ENCODE results near the gene UBE2Q1.

- no peak for TF ChIP-seq CTCF (IDR thresholded peaks at IDR 0.05; ENCODE audit: insufficient read depth, low read length)
- TF ChIP-seq SPI1 (IDR thresholded peaks at IDR 0.05; ENCODE audit: borderline replicate concordance, low read depth), result no peak
- TF ChIP-seq POLR2AphosphoS5 (IDR thresholded peaks at IDR 0.05; ENCODE audit: low read depth), result no peak
- no peak for TF ChIP-seq GABPA (IDR thresholded peaks at IDR 0.05; ENCODE audit: low read depth)
Measured at GRCh38 chr1:154593390-154593789, 34.9 kb upstream of the UBE2Q1 start.
